AG04449 (cell line): ENCODE results near the gene BLVRB.
"Not testable (repeated sequence)": the region's sequence is repeated elsewhere in the genome, so short reads cannot be mapped to it uniquely, and the experiment has no call there.

Source experiments
- CTCF ChIA-PET: fragments of 350-600 bp; formaldehyde crosslinking; extraction: SDS; loops from one replicate; lab custom pipeline; 2021; ENCODE audit warnings: antibody characterized with exemption; lab: Yijun Ruan, JAX
- POLR2A ChIA-PET: fragments of 400-600, 350-600 bp; formaldehyde crosslinking; extraction: SDS; loops from one replicate; lab custom pipeline; 2020; ENCODE audit warnings: antibody characterized with exemption, inconsistent platforms; lab: Yijun Ruan, JAX
- DNase-seq: peaks from one replicate; pipeline ENCODE4 v3.0.0-alpha.2; 2010; ENCODE audit warnings: low read depth, low spot score
- H3K4me3 ChIP-seq: 2 replicates; pipeline ENCODE4 v1.5.1; 2011; ENCODE audit warnings: low read depth, mild to moderate bottlenecking, control low read depth, low read length
- CTCF ChIP-seq: IDR thresholded peaks from one replicate; pipeline ENCODE4 v1.5.1; 2011; ENCODE audit warnings: mild to moderate bottlenecking, moderate library complexity, low read length, control low read depth, inconsistent platforms; ENCODE audit not compliant: insufficient read depth; ENCODE audit errors: missing control alignments

Gene BLVRB

GRCh38 chr19:40410030-40410389 is 55.5 kb downstream of the BLVRB start:
- TF ChIP-seq CTCF: no peak
- POLR2A ChIA-PET: no interaction called here
- no peak for DNase-seq
- no peak overlapping the region for H3K4me3 ChIP-seq
- CTCF ChIA-PET: interaction anchor here (1.0 to 7.3 kb wide), 2 partner anchors 10 to 106 kb away, joined by 3 to 62 read pairs; no protein-coding TSS in a partner anchor

- POLR2A ChIA-PET: interaction anchor here (0.6 to 1.2 kb wide), 2 partner anchors 9 to 728 kb away, joined by 3 read pairs; no protein-coding TSS in a partner anchor
- H3K4me3 ChIP-seq, DNase-seq: not testable (repeated sequence)
- CTCF ChIA-PET: interaction anchor here (7.3 kb wide), 1 partner anchor 12 kb away, joined by 62 read pairs; no protein-coding TSS in a partner anchor
Measured at GRCh38 chr19:40408598-40408925, 57.0 kb downstream of the BLVRB start.

GRCh38 chr19:40407714-40408597 is 57.6 kb downstream of the BLVRB start:
- POLR2A ChIA-PET: interaction anchor here (1.2 kb wide), 1 partner anchor 10 kb away, joined by 3 read pairs; no protein-coding TSS in a partner anchor
- CTCF ChIA-PET: interaction anchor here (7.3 kb wide), 1 partner anchor 12 kb away, joined by 62 read pairs; no protein-coding TSS in a partner anchor
- TF ChIP-seq CTCF: no peak
- no peak overlapping the region for H3K4me3 ChIP-seq
- DNase-seq: no peak

- ChIA-PET POLR2A (interaction anchor here (1.0 to 2.4 kb wide), 5 partner anchors 10 to 60 kb away, joined by 3 to 10 read pairs (median 5); partner anchors contain the start of genes PRX and SERTAD1), CTCF (interaction anchor here (0.6 to 2.7 kb wide), 8 partner anchors 9 to 98 kb away, joined by 3 to 17 read pairs (median 4); partner anchors contain the start of genes BLVRB and PRX)
- peak; percentile 28 for DNase-seq
- peak overlapping the region; percentile 61 for H3K4me3 ChIP-seq
- TF ChIP-seq CTCF: no peak
Measured at GRCh38 chr19:40403262-40403984, 62.1 kb downstream of the BLVRB start.

GRCh38 chr19:40400559-40400958 is 65.0 kb downstream of the BLVRB start:
- no peak for DNase-seq
- CTCF ChIA-PET: interaction anchor here (1.5 to 2.6 kb wide), 3 partner anchors 20 to 121 kb away, joined by 5 to 7 read pairs (median 6); no protein-coding TSS in a partner anchor
- no peak for TF ChIP-seq CTCF
- no peak overlapping the region for H3K4me3 ChIP-seq
- POLR2A ChIA-PET: no interaction called here

GRCh38 chr19:40398417-40399131 is 67.0 kb downstream of the BLVRB start:
- POLR2A ChIA-PET: no interaction called here
- no peak for TF ChIP-seq CTCF
- DNase-seq: no peak
- CTCF ChIA-PET: interaction anchor here (1.8 kb wide), 1 partner anchor 22 kb away, joined by 5 read pairs; no protein-coding TSS in a partner anchor
- H3K4me3 ChIP-seq: no peak overlapping the region
